Measurements from ENCODE around the gene TMA16. TPM values are rescaled to one million over a fixed set of nuclear protein-coding genes. Genes with fewer than 3 reads are reported as not detected.
"Not testable (repeated sequence)": the region's sequence is repeated elsewhere in the genome, so short reads cannot be mapped to it uniquely, and the experiment has no call there.

Gene TMA16
- total RNA-seq, 1 donor from 2014 or later = 78.5 TPM

- H3K27ac Mint-ChIP-seq = no peak overlapping the region
- Histone ChIP-seq H2AFZ (replicated peaks) (no peak overlapping the region), H4K20me1 (ENCODE audit: low read depth) (no peaks in the 10 kb centered on the region), H3K79me2 (ENCODE audit: low read depth) (no peaks in the 10 kb centered on the region), H3K4me2 (no peak overlapping the region), H3K4me3 (no peak overlapping the region), H3K4me1 (peaks cover 8% of the 10 kb centered on the region), H3K36me3 (peaks cover under 1% of the 10 kb centered on the region), H3F3A (ENCODE audit: low read depth) (no peaks in the 10 kb centered on the region), H3K9ac (no peak overlapping the region), H3K27me3 (no peaks in the 10 kb centered on the region), H3K27ac (no peak overlapping the region), H3K9me3 (ENCODE audit: low read depth) (no peaks in the 10 kb centered on the region)
- TF ChIP-seq EZH2 (IDR thresholded peaks at IDR 0.05) (no peak), CTCF (IDR thresholded peaks at IDR 0.05) (no peak), EZH2phosphoT487 (IDR thresholded peaks at IDR 0.05) (no peak)
- peaks cover 1% of the 10 kb centered on the region for H3K36me3 Mint-ChIP-seq
- H3K9me3 Mint-ChIP-seq = no peaks in the 10 kb centered on the region
- no peaks in the 10 kb centered on the region for H3K27me3 Mint-ChIP-seq (ENCODE audit: insufficient read depth, low read depth)
- no peaks in the 10 kb centered on the region for H3K4me1 Mint-ChIP-seq
- no peak for DNase-seq (ENCODE audit: low spot score)
- H3K4me3 Mint-ChIP-seq = no peak overlapping the region
These were observed 42.6 kb downstream of the TMA16 start for GRCh38 chr4:163537114-163537513.

- not testable (repeated sequence) for H3K79me2 ChIP-seq (ENCODE audit: low read depth); H3K9ac ChIP-seq; H4K20me1 ChIP-seq (ENCODE audit: low read depth); H3F3A ChIP-seq (ENCODE audit: low read depth); H3K9me3 ChIP-seq (ENCODE audit: low read depth); H3K27ac ChIP-seq; H3K4me1 ChIP-seq; H3K36me3 Mint-ChIP-seq; H3K36me3 ChIP-seq; H3K27me3 Mint-ChIP-seq (ENCODE audit: insufficient read depth, low read depth); DNase-seq (ENCODE audit: low spot score); H3K27ac Mint-ChIP-seq; H2AFZ ChIP-seq (replicated peaks); H3K4me2 ChIP-seq; H3K4me1 Mint-ChIP-seq; H3K27me3 ChIP-seq; H3K4me3 ChIP-seq; H3K4me3 Mint-ChIP-seq; H3K9me3 Mint-ChIP-seq
These were observed 44.3 kb downstream of the TMA16 start for GRCh38 chr4:163538820-163539219.

- H3K27me3 Mint-ChIP-seq (ENCODE audit: insufficient read depth, low read depth) = no peaks in the 10 kb centered on the region
- Histone ChIP-seq H3K79me2 (ENCODE audit: low read depth) (no peaks in the 10 kb centered on the region), H3K36me3 (no peaks in the 10 kb centered on the region), H3F3A (ENCODE audit: low read depth) (no peaks in the 10 kb centered on the region), H3K4me2 (no peak overlapping the region), H3K4me3 (no peak overlapping the region), H3K9ac (no peak overlapping the region), H3K27ac (no peak overlapping the region), H3K9me3 (ENCODE audit: low read depth) (no peaks in the 10 kb centered on the region), H4K20me1 (ENCODE audit: low read depth) (no peaks in the 10 kb centered on the region), H3K4me1 (peaks cover 8% of the 10 kb centered on the region), H3K27me3 (no peaks in the 10 kb centered on the region), H2AFZ (replicated peaks) (no peak overlapping the region)
- no peaks in the 10 kb centered on the region for H3K9me3 Mint-ChIP-seq
- no peaks in the 10 kb centered on the region for H3K36me3 Mint-ChIP-seq
- no peak overlapping the region for H3K4me3 Mint-ChIP-seq
- H3K27ac Mint-ChIP-seq = no peak overlapping the region
- DNase-seq (ENCODE audit: low spot score) = no peak
- H3K4me1 Mint-ChIP-seq = no peaks in the 10 kb centered on the region
- no peak for TF ChIP-seq CTCF (IDR thresholded peaks at IDR 0.05)
- no peak for TF ChIP-seq EZH2 (IDR thresholded peaks at IDR 0.05)
- TF ChIP-seq EZH2phosphoT487 (IDR thresholded peaks at IDR 0.05) = no peak
These were observed 46.0 kb downstream of the TMA16 start for GRCh38 chr4:163540448-163540847.

GRCh38 chr4:163540977-163541376 lies 46.5 kb downstream of the TMA16 start:
- no peak for DNase-seq (ENCODE audit: low spot score)
- Histone ChIP-seq H3K4me3 (no peak overlapping the region), H2AFZ (replicated peaks) (no peak overlapping the region), H3K79me2 (ENCODE audit: low read depth) (no peaks in the 10 kb centered on the region), H3K9me3 (ENCODE audit: low read depth) (no peaks in the 10 kb centered on the region), H3F3A (ENCODE audit: low read depth) (no peaks in the 10 kb centered on the region), H3K27me3 (no peaks in the 10 kb centered on the region), H4K20me1 (ENCODE audit: low read depth) (no peaks in the 10 kb centered on the region), H3K9ac (no peak overlapping the region), H3K4me2 (no peak overlapping the region), H3K4me1 (peaks cover 8% of the 10 kb centered on the region), H3K36me3 (no peaks in the 10 kb centered on the region), H3K27ac (no peak overlapping the region)
- H3K27me3 Mint-ChIP-seq (ENCODE audit: insufficient read depth, low read depth) = no peaks in the 10 kb centered on the region
- H3K36me3 Mint-ChIP-seq = no peaks in the 10 kb centered on the region
- H3K27ac Mint-ChIP-seq = no peak overlapping the region
- no peak for TF ChIP-seq EZH2 (IDR thresholded peaks at IDR 0.05)
- no peak for TF ChIP-seq CTCF (IDR thresholded peaks at IDR 0.05)
- no peak for TF ChIP-seq EZH2phosphoT487 (IDR thresholded peaks at IDR 0.05)
- no peaks in the 10 kb centered on the region for H3K4me1 Mint-ChIP-seq
- no peaks in the 10 kb centered on the region for H3K9me3 Mint-ChIP-seq
- H3K4me3 Mint-ChIP-seq = no peak overlapping the region

Data from neural progenitor cell (in vitro differentiated cells).